Spleen (tissue), 11 donors: ENCODE data around the gene HARS2. TPM values are rescaled to one million over a fixed set of nuclear protein-coding genes. Genes with fewer than 3 reads are reported as not detected.
A peak's percentile ranks its signal among the peaks of the same experiment; 100 is the strongest.

Source experiments
- DNase-seq: peaks from one replicate; pipeline ENCODE4 v3.0.0-alpha.2; 2020
- H3K27ac ChIP-seq, 8 donors: fragments of 200-600 bp; sonication (generic) in 7 of 8; 1 replicate in 4 of 8; 2 replicates in 4 of 8; pipeline versions ENCODE4 v1.5.0 to v1.8.0; 2016 to 2021; ENCODE audit warnings: inconsistent platforms in 4 of 8, mild to moderate bottlenecking in 4 of 8, moderate library complexity in 1 of 8
- H3K27me3 ChIP-seq, 7 donors: fragments of 200-600 bp; sonication (generic) in 6 of 7; replicated peaks in 1 of 7; 1 replicate in 4 of 7; 2 replicates in 3 of 7; pipeline versions ENCODE4 v1.5.0 to v1.8.0; 2016 to 2021; ENCODE audit warnings: inconsistent platforms in 3 of 7, mild to moderate bottlenecking in 1 of 7
- H3K36me3 ChIP-seq, 6 donors: fragments of 200-600 bp; sonication (generic) in 5 of 6; 1 replicate in 4 of 6; 2 replicates in 2 of 6; pipeline versions ENCODE4 v1.5.0 to v1.8.0; 2016 to 2021; ENCODE audit warnings: inconsistent platforms in 2 of 6
- H3K4me1 ChIP-seq, 6 donors: fragments of 200-600 bp; sonication (generic) in 5 of 6; 1 replicate in 3 of 6; 2 replicates in 3 of 6; pipeline versions ENCODE4 v1.5.0 to v1.8.0; 2016 to 2021; ENCODE audit warnings: inconsistent platforms in 3 of 6
- H3K4me3 ChIP-seq, 8 donors: fragments of 200-600 bp; sonication (generic) in 7 of 8; 1 replicate in 4 of 8; 2 replicates in 4 of 8; pipeline versions ENCODE4 v1.5.0 to v1.8.0; 2016 to 2021; ENCODE audit warnings: inconsistent platforms in 4 of 8, mild to moderate bottlenecking in 4 of 8, moderate library complexity in 2 of 8
- H3K9me3 ChIP-seq, 8 donors: fragments of 200-600 bp; sonication (generic) in 7 of 8; 1 replicate in 4 of 8; 2 replicates in 4 of 8; pipeline versions ENCODE4 v1.5.0 to v1.8.0; 2016 to 2021; ENCODE audit warnings: inconsistent platforms in 4 of 8
- POLR2A ChIP-seq, 3 donors: fragments of 450-650 bp; IDR thresholded peaks; one replicate each; pipeline ENCODE4 v1.5.1; 2017; ENCODE audit warnings: antibody characterized with exemption in 3 of 3, mild to moderate bottlenecking in 1 of 3
- POLR2AphosphoS5 ChIP-seq, 3 donors: sonication (generic); formaldehyde crosslinking; IDR thresholded peaks; one replicate each; pipeline ENCODE4 v1.5.1; 2017; ENCODE audit warnings: antibody characterized with exemption in 3 of 3
- WGBS, 5 donors: extraction: QIAGEN DNeasy Blood & Tissue Kit in 3 of 5; methylation state at CpG; one replicate each; pipeline versions ENCODE4 v1.1.5 to v1.1.7; 2013 to 2018; 5-methylcytosine and 5-hydroxymethylcytosine counted together
- intact Hi-C: fragments of 100-400 bp; cut with DNase I; formaldehyde crosslinking; loops from one replicate; pipeline ENCODE4 v1.15.0; 2023; ENCODE audit warnings: low total_unique reads
- polyA plus RNA-seq, 3 donors: library from polyadenylated mRNA; stranded (reverse); fragments of 200-250 nt; gene quantifications; one replicate each; pipeline ENCODE4 v1.2.1, GENCODE V29; 2013
- total RNA-seq, 7 donors: library from RNA; depleted of rRNA in 3 of 7; stranded (reverse); fragments of >200 nt in 3 of 7; fragmentation: NEBNext Ultra II Directional in 4 of 7; extraction: Animal tissue kit (Norgen Biotek cat#: 25700) in 4 of 7; gene quantifications; one replicate each; pipeline versions ENCODE4 v1.1.0 to v1.2.1, GENCODE V29; 2016 to 2021
- TF ChIP-seq, protein P1 (sequence below), 11 experiments: fragments of 200-600 bp in 7 of 11; fragments of 450-650 bp in 4 of 11; sonication (generic) in 4 of 11; IDR thresholded peaks in 8 of 11; conservative IDR thresholded peaks in 3 of 11; 1 replicate in 7 of 11; 2 replicates in 4 of 11; pipeline versions ENCODE4 v1.4.0 to v1.8.0; 2016 to 2021; ENCODE audit warnings: antibody characterized with exemption in 11 of 11, inconsistent platforms in 4 of 11, mild to moderate bottlenecking in 1 of 11
- donor health status: healthy with polysubstance abuse.
- donor health status: DM: no; HTN: no; CAD: no; lungs with moderate emphysema.
- donor health status: DM: no; HTN: no; CAD: no.
- donor health status: Bipolar disorder and iron deficiency.
- donor health status: healthy.
- donor health status: DM: no; HTN: no; CAD: no.
- donor health status: DM: yes; HTN: yes; CAD: no.

The HARS2 gene
- total and polyA plus RNA-seq, 10 donors, result 16.5 to 40.8 (median 36.1) TPM

DNA sequence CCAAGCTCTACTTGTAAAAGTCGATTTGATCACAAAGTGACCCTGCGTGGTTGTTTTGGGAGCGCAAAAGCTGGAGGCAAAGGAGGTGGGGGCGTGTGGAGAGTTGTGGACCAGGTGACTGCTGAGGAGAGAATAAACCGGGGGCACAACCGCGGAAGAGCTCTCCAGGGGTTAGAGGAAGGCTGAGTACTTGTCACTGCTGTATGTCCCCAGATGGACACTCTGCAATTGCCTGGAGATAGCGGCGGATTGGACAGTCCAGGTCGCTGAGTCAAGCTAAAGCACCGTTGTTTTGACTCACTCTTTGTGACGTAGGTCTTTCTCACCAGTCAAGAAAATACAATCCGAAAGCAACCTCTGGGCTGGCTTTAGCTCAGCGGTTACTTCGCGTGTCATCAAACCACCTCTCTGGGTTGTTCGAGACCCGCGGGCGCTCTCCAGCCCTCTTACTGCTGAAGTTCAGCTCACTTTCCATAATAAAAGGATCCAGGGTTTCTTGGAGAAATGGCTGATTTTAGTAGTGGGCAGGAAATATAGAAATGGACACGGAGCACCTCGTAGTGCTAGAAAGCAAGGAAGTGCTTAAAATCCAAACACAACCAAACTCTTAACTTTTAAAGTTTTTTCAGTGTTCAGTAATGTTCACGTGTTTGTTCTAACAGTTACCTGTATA is 34.7 kb downstream of the HARS2 start:
- H3K4me3 ChIP-seq, result peak overlapping the region in 2 of 8 donors; percentile 9 to 46
- no peak for TF ChIP-seq POLR2AphosphoS5 (IDR thresholded peaks at IDR 0.05)
- TF ChIP-seq POLR2A (IDR thresholded peaks at IDR 0.05), result no peak
- TF ChIP-seq, protein P1, sequence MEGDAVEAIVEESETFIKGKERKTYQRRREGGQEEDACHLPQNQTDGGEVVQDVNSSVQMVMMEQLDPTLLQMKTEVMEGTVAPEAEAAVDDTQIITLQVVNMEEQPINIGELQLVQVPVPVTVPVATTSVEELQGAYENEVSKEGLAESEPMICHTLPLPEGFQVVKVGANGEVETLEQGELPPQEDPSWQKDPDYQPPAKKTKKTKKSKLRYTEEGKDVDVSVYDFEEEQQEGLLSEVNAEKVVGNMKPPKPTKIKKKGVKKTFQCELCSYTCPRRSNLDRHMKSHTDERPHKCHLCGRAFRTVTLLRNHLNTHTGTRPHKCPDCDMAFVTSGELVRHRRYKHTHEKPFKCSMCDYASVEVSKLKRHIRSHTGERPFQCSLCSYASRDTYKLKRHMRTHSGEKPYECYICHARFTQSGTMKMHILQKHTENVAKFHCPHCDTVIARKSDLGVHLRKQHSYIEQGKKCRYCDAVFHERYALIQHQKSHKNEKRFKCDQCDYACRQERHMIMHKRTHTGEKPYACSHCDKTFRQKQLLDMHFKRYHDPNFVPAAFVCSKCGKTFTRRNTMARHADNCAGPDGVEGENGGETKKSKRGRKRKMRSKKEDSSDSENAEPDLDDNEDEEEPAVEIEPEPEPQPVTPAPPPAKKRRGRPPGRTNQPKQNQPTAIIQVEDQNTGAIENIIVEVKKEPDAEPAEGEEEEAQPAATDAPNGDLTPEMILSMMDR (IDR thresholded peaks at IDR 0.05 in 8 of 11, conservative IDR thresholded peaks at IDR 0.05 in 3 of 11), result no peak
- intact Hi-C loops, result no loop called here
- DNase-seq, result no peak
- peaks cover 0 to 43% (median 0%) of the 10 kb centered on the region in 7 donors for H3K27me3 ChIP-seq
- WGBS, 5 donors, result 11 to 17% (median 17%) methylated on average over 23 of the region's 23 CpGs
- H3K4me1 ChIP-seq, result peaks cover 0 to 9% (median 0%) of the 10 kb centered on the region in 6 donors
- no peaks in the 10 kb centered on the region for H3K9me3 ChIP-seq
- no peaks in the 10 kb centered on the region for H3K36me3 ChIP-seq
- H3K27ac ChIP-seq, result no peak overlapping the region

- no peak overlapping the region for H3K4me3 ChIP-seq
- no peak for TF ChIP-seq POLR2AphosphoS5 (IDR thresholded peaks at IDR 0.05)
- WGBS, 5 donors, result 64 to 77% (median 67%) methylated on average over 4 of the region's 4 CpGs
- H3K9me3 ChIP-seq, result peaks cover 0 to 13% (median 6%) of the 10 kb centered on the region in 8 donors
- no peak for DNase-seq
- H3K4me1 ChIP-seq, result no peaks in the 10 kb centered on the region
- no peaks in the 10 kb centered on the region for H3K36me3 ChIP-seq
- peaks cover 0 to 62% (median 9%) of the 10 kb centered on the region in 7 donors for H3K27me3 ChIP-seq
- no peak overlapping the region for H3K27ac ChIP-seq
- intact Hi-C loops, result no loop called here
Measured at GRCh38 chr5:140733098-140733497, 41.8 kb downstream of the HARS2 start.

DNA sequence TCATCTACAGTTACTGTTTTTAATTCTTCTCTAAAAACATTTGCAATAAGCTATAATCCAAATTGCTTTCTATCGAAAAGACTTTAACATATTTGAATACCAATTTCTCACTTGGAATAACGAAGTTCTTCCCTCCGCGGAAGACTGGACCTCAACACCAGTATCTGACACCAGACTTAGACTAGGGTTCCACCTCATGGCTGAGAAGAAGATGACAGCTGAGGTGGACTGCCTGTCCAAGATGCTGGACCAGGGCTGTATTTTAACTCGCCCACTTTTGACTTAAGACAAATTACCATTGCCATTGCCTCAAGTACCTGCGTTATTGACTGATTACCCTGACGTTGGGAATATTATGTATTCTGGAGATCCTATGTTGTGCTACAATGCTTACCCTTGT is 43.1 kb downstream of the HARS2 start:
- Histone ChIP-seq H3K9me3 (peaks cover 0 to 25% (median 16%) of the 10 kb centered on the region in 8 donors), H3K4me1 (no peaks in the 10 kb centered on the region), H3K4me3 (no peak overlapping the region), H3K27me3 (peaks cover 0 to 62% (median 9%) of the 10 kb centered on the region in 7 donors), H3K36me3 (no peaks in the 10 kb centered on the region), H3K27ac (no peak overlapping the region)
- no peak for DNase-seq
- intact Hi-C loops, result no loop called here
- TF ChIP-seq, protein P1 (IDR thresholded peaks at IDR 0.05 in 8 of 11, conservative IDR thresholded peaks at IDR 0.05 in 3 of 11), result no peak
- TF ChIP-seq POLR2A (IDR thresholded peaks at IDR 0.05) (no peak), POLR2AphosphoS5 (IDR thresholded peaks at IDR 0.05) (no peak)
- WGBS, 5 donors, result 65 to 72% (median 69%) methylated on average over 7 of the region's 7 CpGs

GRCh38 chr5:140737486-140737885 is 46.2 kb downstream of the HARS2 start:
- 71 to 82% (median 72%) methylated on average over 1 of the region's 1 CpG for WGBS, 5 donors
- peaks cover 0 to 56% (median 33%) of the 10 kb centered on the region in 8 donors for H3K9me3 ChIP-seq
- H3K4me1 ChIP-seq, result no peaks in the 10 kb centered on the region
- TF ChIP-seq, protein P1 (IDR thresholded peaks at IDR 0.05 in 8 of 11, conservative IDR thresholded peaks at IDR 0.05 in 3 of 11), result no peak
- TF ChIP-seq POLR2A (IDR thresholded peaks at IDR 0.05) (no peak), POLR2AphosphoS5 (IDR thresholded peaks at IDR 0.05) (no peak)
- H3K27me3 ChIP-seq, result peaks cover 0 to 48% (median 0%) of the 10 kb centered on the region in 7 donors
- no peak overlapping the region for H3K4me3 ChIP-seq
- DNase-seq, result no peak
- H3K36me3 ChIP-seq, result no peaks in the 10 kb centered on the region
- H3K27ac ChIP-seq, result no peak overlapping the region
- intact Hi-C loops, result no loop called here
